ENCODE measurements around the gene TTC28.
A peak's percentile ranks its signal among the peaks of the same experiment; 100 is the strongest.
"Not testable (repeated sequence)": the region's sequence is repeated elsewhere in the genome, so short reads cannot be mapped to it uniquely, and the experiment has no call there.

TTC28 gene

DNA sequence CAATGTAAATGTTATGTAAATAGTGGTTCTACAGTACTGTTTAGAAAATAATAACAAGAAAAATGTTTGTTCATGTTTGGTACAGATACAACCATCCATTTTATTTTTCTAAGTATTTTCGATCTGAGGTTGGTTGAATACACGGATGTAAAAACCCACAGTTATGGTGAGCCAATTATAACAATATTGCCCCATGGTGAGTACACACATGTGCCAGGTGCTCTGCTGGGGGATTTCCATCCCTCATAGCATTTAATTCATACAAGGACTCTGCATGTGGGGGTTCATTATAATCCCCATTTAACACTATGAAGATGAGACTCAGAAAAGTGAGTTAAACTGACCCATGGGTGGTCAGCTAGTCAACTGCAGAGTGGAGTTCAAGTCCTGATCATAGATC is 23.3 kb upstream of the TTC28 start:
- DNase-seq (ENCODE audit: low read depth) = no peak
- H3K4me3 ChIP-seq (ENCODE audit: low read length) = no peak overlapping the region
- TF ChIP-seq, protein P1, sequence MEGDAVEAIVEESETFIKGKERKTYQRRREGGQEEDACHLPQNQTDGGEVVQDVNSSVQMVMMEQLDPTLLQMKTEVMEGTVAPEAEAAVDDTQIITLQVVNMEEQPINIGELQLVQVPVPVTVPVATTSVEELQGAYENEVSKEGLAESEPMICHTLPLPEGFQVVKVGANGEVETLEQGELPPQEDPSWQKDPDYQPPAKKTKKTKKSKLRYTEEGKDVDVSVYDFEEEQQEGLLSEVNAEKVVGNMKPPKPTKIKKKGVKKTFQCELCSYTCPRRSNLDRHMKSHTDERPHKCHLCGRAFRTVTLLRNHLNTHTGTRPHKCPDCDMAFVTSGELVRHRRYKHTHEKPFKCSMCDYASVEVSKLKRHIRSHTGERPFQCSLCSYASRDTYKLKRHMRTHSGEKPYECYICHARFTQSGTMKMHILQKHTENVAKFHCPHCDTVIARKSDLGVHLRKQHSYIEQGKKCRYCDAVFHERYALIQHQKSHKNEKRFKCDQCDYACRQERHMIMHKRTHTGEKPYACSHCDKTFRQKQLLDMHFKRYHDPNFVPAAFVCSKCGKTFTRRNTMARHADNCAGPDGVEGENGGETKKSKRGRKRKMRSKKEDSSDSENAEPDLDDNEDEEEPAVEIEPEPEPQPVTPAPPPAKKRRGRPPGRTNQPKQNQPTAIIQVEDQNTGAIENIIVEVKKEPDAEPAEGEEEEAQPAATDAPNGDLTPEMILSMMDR (IDR thresholded peaks at IDR 0.05; ENCODE audit: insufficient read depth, low read depth, low read length, missing control alignments) = no peak

DNA sequence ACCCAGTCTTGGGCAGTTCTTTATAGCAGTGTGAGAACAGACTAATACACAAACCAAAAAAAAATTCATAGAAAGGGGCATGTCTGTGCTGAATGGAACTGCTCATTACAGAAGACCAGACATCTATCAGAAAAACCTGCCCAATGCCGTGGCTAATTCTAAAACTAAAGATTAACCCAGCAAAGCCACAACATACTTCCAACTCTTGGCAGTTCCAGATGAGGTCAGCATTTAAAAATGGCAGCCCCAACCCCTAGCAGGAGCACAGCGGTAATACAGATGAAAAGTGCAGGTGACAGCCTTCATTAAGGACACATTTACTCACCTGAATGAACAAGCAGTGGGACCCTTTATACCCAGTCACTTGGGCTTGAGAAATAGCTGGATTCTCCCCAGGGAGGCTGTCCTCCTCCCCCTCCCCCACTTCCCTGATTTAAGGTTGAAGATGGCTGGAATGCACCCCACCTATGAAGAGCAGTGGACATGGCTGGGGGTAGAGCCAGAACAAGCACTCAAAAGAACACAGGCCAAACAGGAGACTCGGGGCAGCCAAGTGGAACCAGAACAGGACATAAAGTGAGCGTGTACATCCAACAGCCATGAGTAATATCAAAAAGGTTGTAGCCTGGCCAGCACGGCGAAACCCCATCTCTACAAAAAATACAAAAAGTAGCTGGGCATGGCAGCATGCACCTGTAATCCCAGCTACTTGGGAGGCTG is 13.6 kb upstream of the TTC28 start:
- DNase-seq (ENCODE audit: low read depth); H3K4me3 ChIP-seq (ENCODE audit: low read length): not testable (repeated sequence)

GRCh38 chr22:28689796-28690195 is 10.2 kb upstream of the TTC28 start:
- DNase-seq (ENCODE audit: low read depth); H3K4me3 ChIP-seq (ENCODE audit: low read length): not testable (repeated sequence)

- H3K4me3 ChIP-seq (ENCODE audit: low read length); DNase-seq (ENCODE audit: low read depth): not testable (repeated sequence)
Measured at GRCh38 chr22:28682966-28683365, 3.3 kb upstream of the TTC28 start.

- peak; percentile 82 for DNase-seq (ENCODE audit: low read depth)
- not testable (repeated sequence) for H3K4me3 ChIP-seq (ENCODE audit: low read length)
Measured at GRCh38 chr22:28680813-28681490, 1.3 kb upstream of the TTC28 start.

GRCh38 chr22:28678778-28679610 is 646 bp downstream of the TTC28 start:
- not testable (repeated sequence) for DNase-seq (ENCODE audit: low read depth)
- peak overlapping the region; percentile 34 for H3K4me3 ChIP-seq (ENCODE audit: low read length)

DNA sequence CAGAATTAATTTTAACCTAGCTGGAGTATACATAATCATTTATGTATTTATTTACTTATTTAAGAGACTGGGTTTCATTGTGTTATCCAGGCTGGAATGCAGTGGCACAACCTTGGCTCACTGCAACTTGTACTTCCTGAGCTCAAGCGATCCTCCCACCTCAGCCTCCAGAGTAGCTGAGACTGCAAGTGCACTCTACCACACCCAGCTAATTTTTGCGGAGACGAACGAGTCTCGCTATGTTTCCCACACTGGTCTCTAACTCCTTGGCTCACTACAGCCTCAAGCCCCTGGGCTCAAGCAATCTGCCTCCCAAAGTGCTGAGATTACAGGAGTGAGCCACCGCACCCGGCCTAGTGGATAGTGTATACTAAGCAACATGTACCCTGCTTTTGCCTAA is 1.5 kb downstream of the TTC28 start:
- not testable (repeated sequence) for H3K4me3 ChIP-seq (ENCODE audit: low read length); DNase-seq (ENCODE audit: low read depth)

DNA sequence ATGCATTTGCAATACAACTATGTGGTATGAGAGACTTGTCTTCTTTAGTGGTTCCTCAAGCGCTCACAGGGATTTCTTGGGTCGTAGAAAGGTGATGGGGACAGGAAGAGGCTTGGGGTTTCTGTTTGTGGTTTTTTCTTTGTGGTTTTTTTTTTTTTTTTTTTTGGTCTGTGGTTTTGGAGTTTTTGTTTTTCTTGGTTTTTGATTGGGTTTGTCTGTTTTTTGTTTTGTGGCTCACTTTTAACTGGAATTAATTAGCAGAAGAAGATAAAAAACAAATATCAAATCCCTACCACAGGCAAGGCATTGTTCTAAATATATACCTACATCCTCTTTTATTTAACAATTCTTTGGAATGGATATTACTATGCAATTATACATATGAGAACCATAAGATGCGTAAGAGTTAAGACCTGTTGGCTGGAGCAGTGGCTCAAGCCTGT is 5.5 kb downstream of the TTC28 start:
- no peak overlapping the region for H3K4me3 ChIP-seq (ENCODE audit: low read length)
- TF ChIP-seq, protein P1 (IDR thresholded peaks at IDR 0.05; ENCODE audit: insufficient read depth, low read depth, low read length, missing control alignments) = no peak
- DNase-seq (ENCODE audit: low read depth) = no peak

DNA sequence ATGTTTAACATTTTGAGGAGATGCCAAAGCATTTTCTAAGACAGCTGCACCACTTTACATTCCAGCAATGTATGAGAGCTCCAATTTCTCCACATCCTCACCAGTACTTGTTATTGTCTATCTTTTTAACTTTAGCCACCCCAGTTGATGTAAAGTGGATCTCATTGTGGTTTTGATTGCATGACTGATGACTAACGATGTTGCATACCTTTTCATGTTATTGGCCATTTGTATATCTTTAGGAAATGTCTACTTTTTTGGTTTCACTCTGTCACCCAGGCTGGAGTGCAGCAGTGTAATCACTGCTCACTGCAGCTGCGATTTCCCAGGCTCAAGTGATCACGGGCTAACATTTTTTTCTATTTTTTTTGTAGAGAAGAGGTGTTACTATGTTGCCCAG is 8.9 kb downstream of the TTC28 start:
- H3K4me3 ChIP-seq (ENCODE audit: low read length) = no peak overlapping the region
- no peak for DNase-seq (ENCODE audit: low read depth)
- TF ChIP-seq, protein P1 (IDR thresholded peaks at IDR 0.05; ENCODE audit: insufficient read depth, low read depth, low read length, missing control alignments) = no peak

DNA sequence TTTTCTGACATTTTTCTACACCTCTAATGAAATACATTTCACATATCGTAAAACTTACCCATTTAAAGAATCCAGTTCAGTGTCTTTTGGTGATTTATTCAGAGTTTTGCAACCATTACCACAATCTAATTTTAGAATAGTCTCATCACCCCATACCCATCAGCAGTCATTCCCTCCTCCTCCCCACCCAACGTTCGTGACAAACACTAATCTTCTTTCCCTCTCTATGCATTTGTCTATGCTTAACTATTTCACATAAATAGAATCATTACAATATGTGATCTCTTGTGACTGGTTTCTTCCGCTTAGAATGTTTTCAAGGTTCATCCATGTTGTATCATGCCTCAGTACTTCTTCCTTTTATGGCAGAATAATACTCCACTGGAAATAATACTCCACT is 9.5 kb downstream of the TTC28 start:
- TF ChIP-seq, protein P1 (IDR thresholded peaks at IDR 0.05; ENCODE audit: insufficient read depth, low read depth, low read length, missing control alignments) = no peak
- no peak overlapping the region for H3K4me3 ChIP-seq (ENCODE audit: low read length)
- no peak for DNase-seq (ENCODE audit: low read depth)
